Astrocyte of the cerebellum (primary cell): Measurements from ENCODE around the gene MFSD6.
"Not testable (repeated sequence)": the region's sequence is repeated elsewhere in the genome, so short reads cannot be mapped to it uniquely, and the experiment has no call there.

Source experiments
- DNase-seq: peaks from one replicate; pipeline ENCODE4 v3.0.0-alpha.2; 2011; ENCODE audit warnings: low read depth
- H3K4me3 ChIP-seq: 2 replicates; pipeline ENCODE4 v1.5.1; 2011; ENCODE audit warnings: mild to moderate bottlenecking, low read depth, low read length, moderate library complexity
- in situ Hi-C: cut with HindIII; loops from 2 replicates; pipeline ENCODE4 v1.10.0; 2017; ENCODE audit warnings: low sequenced_read_pairs
- TF ChIP-seq, protein P1 (sequence below): IDR thresholded peaks from 2 replicates; pipeline ENCODE4 v1.5.1; 2012; ENCODE audit warnings: low read length, low read depth, moderate library complexity, mild to moderate bottlenecking; ENCODE audit errors: missing control alignments

Gene MFSD6

DNA sequence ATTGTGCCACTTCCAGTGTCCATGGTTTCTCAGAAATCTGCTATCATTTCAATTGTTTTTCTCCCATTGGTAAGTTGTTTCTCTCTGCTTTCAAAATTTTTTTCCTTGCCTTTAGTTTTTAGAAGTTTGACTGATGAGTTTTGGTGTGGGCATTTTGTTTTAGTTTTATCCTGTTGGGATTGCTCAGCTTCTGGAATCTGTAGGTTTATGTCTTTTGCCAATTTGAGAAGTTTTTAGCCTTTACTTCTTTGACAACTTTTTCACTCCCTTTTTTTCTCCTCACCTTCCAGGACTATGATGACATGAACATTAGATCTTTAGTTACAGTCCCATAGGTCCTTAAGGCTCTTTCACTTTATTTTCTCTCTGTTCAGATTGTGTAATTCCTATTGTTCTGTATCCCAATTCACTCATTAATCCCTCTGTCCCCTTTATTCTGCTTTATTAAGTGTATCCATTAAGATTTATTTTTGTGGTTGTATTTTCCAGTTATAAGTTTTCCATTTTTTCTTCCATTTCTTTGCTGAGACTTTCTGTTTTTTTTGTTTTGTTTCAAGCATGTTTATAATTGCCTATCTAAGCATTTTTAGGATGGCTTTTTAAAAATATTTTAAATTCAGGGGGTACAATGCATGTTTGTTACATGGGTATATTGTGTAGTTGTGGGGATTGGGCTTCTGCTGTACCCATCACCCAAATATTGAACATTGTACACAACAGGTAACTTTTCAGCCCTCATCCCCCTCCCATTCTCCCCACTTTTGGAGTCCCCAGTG, 17.9 kb downstream of the MFSD6 start:
- TF ChIP-seq, protein P1, sequence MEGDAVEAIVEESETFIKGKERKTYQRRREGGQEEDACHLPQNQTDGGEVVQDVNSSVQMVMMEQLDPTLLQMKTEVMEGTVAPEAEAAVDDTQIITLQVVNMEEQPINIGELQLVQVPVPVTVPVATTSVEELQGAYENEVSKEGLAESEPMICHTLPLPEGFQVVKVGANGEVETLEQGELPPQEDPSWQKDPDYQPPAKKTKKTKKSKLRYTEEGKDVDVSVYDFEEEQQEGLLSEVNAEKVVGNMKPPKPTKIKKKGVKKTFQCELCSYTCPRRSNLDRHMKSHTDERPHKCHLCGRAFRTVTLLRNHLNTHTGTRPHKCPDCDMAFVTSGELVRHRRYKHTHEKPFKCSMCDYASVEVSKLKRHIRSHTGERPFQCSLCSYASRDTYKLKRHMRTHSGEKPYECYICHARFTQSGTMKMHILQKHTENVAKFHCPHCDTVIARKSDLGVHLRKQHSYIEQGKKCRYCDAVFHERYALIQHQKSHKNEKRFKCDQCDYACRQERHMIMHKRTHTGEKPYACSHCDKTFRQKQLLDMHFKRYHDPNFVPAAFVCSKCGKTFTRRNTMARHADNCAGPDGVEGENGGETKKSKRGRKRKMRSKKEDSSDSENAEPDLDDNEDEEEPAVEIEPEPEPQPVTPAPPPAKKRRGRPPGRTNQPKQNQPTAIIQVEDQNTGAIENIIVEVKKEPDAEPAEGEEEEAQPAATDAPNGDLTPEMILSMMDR: no peak
- DNase-seq: no peak
- H3K4me3 ChIP-seq: no peak overlapping the region
- in situ Hi-C loops: no loop called here

DNA sequence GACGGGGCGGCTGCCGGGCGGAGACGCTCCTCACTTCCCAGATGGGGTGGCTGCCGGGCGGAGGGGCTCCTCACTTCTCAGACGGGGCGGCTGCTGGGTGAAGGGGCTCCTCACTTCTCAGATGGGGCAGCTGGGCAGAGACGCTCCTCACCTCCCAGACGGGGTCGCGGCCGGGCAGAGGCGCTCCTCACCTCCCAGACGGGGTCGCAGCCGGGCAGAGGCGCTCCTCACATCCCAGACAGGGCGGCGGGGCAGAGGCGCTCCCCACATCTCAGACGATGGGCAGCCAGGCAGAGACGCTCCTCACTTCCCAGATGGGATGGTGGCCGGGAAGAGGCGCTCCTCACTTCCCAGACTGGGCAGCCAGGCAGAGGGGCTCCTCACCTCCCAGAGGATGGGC, 22.7 kb downstream of the MFSD6 start:
- DNase-seq, in situ Hi-C loops, H3K4me3 ChIP-seq: not testable (repeated sequence)

DNA sequence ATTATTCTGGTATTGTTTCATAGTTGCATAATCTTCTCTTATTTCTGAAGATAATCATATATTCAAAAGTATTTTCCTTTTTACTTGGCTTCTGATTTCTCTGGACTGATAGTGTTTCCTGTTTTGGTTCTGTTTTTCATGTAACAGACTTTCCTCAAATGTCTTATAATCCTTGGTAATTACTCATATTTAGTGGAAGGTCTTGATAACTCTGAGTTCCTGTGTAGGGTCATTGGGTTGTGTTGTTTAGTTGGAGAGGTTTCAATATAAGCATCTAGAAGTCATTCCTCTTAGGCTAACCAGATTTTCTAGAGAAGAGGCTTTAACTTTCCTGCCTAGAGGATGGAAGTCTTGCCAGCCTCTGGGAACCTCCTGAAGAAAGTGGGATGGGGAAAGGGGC, 23.8 kb downstream of the MFSD6 start:
- TF ChIP-seq, protein P1: no peak
- in situ Hi-C loops: no loop called here
- DNase-seq: no peak
- no peak overlapping the region for H3K4me3 ChIP-seq

DNA sequence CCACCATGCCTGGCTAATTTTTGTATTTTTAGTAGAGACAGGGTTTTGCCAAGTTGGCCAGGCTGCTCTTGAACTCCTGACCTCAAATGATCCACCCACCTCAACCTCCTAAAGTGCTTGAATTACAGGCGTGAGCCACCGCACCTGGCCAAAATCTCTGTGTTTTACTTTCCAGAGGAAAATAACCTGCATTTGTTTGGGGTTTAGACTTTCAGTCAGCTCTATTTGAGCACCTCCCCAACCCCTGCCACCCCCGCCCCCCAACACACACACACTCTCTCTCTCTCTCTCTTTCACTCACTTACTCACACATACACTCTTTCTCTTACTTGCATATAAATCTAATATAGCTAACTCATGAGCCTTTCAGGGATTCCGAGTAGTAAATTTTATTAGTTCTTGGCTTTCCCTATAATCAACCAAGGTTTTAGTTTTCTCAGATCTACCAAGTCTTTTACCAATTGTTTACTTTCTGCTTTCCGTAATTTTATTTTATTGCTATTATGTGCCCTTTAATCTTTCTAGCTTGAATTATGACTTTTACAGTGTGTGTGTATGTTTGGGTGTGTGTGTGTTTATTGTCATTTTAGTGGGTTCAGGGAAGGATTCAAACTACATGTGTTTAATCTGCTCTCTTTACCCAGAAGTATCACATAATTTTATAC, 24.5 kb downstream of the MFSD6 start:
- H3K4me3 ChIP-seq: no peak overlapping the region
- DNase-seq: no peak
- TF ChIP-seq, protein P1: no peak
- in situ Hi-C loops: no loop called here

DNA sequence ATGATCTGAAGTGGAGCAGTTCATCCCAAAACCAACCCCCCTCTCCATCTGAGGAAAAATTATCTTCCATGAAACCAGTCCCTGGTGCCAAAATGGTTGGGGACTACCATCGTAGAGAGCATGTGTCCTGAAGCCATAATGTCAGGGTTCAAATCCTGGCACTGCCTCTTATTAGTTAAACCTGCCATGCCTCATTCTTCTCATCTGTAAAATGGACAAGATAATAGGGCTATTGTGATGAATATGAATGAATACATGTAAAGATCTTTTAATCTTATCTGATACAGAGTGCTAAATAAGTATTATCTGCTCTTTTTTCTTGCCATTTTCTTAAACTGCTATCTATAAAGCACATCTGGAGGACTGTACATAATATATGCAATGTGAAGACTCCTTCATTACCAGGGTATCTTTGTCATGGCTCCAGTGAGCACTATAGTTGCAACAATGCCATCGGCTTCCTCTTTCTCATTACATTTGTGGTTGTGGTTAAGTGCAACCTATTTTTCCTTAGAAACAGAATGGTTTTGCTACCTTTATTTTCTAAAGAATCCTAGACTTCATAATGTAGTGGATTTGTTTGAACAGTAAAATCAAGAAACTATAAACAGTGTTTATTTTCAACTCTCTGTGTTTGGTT, 27.0 kb downstream of the MFSD6 start:
- in situ Hi-C loops: no loop called here
- TF ChIP-seq, protein P1: no peak
- no peak overlapping the region for H3K4me3 ChIP-seq
- DNase-seq: no peak

DNA sequence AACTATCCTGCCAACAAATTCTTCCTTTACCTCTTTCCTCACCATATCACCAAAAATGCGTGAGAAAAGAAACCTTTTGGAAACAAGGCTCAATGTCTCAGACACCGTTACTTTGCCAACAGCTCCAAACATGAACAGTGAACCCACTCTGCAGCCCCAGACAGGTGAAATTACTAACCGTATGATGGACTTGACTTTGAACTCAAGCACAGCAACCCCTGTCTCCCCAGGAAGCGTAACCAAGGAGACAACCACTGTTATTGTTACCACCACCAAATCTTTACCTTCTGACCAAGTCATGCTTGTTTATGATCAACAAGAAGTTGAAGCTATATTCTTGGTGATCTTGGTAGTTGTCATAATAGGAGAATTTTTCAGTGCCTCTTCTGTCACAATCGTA, 28.4 kb downstream of the MFSD6 start:
- in situ Hi-C loops: no loop called here

More for the DNA sequence above, 28.4 kb downstream of the MFSD6 start:
- TF ChIP-seq, protein P1: no peak
- no peak for DNase-seq
- no peak overlapping the region for H3K4me3 ChIP-seq
